HL-60 (cell line): Measurements from ENCODE around the gene TELO2.

Source experiments
- DNase-seq, 2 experiments: peaks; one replicate each; pipeline ENCODE4 v3.0.0-alpha.2; 2010 to 2020; ENCODE audit warnings: low read depth in 1 of 2, low spot score in 1 of 2
- H3K27ac ChIP-seq: fragments of 250-450 bp; sonication (Bioruptor Pico); replicated peaks from 2 replicates; pipeline ENCODE4 v1.5.1; 2020; ENCODE audit warnings: mild to moderate bottlenecking, moderate library complexity
- H3K27me3 ChIP-seq: fragments of 250-450 bp; sonication (Bioruptor Pico); 2 replicates; pipeline ENCODE4 v1.5.1; 2021; ENCODE audit warnings: mild to moderate bottlenecking, moderate library complexity; ENCODE audit not compliant: insufficient read depth, poor library complexity, severe bottlenecking
- H3K4me3 ChIP-seq: replicated peaks from 2 replicates; pipeline ENCODE4 v1.5.1; 2011; ENCODE audit warnings: mild to moderate bottlenecking, control low read depth, low read length; ENCODE audit not compliant: insufficient read depth
- CTCF ChIP-seq: IDR thresholded peaks from one replicate; pipeline ENCODE4 v1.5.1; 2011; ENCODE audit warnings: low read length, control low read depth, inconsistent platforms; ENCODE audit not compliant: insufficient read depth
- GABPA ChIP-seq: IDR thresholded peaks from 2 replicates; pipeline ENCODE4 v1.6.1; 2012; ENCODE audit warnings: low read depth
- POLR2AphosphoS5 ChIP-seq: IDR thresholded peaks from 2 replicates; pipeline ENCODE4 v1.6.1; 2012; ENCODE audit warnings: low read depth
- REST ChIP-seq: IDR thresholded peaks from 2 replicates; pipeline ENCODE4 v1.6.1; 2012; ENCODE audit warnings: low read depth; ENCODE audit not compliant: insufficient replicate concordance
- SPI1 ChIP-seq: IDR thresholded peaks from 2 replicates; pipeline ENCODE4 v1.6.1; 2012; ENCODE audit warnings: low read depth, mild to moderate bottlenecking, borderline replicate concordance

The TELO2 gene

GRCh38 chr16:1546430-1546829 is 53.3 kb downstream of the TELO2 start:
- H3K27ac ChIP-seq = no peak overlapping the region
- H3K4me3 ChIP-seq = no peak overlapping the region
- no peak for DNase-seq
- H3K27me3 ChIP-seq = no peaks in the 10 kb centered on the region
- no peak for TF ChIP-seq REST
- TF ChIP-seq CTCF = no peak
- no peak for TF ChIP-seq SPI1
- TF ChIP-seq POLR2AphosphoS5 = no peak
- no peak for TF ChIP-seq GABPA

- no peak for TF ChIP-seq CTCF
- no peak for TF ChIP-seq SPI1
- no peak for TF ChIP-seq REST
- no peak for TF ChIP-seq POLR2AphosphoS5
- no peak for TF ChIP-seq GABPA
- Histone ChIP-seq H3K4me3 (no peak overlapping the region), H3K27me3 (no peaks in the 10 kb centered on the region), H3K27ac (no peak overlapping the region)
- no peak for DNase-seq
Observed at GRCh38 chr16:1548233-1548632, 55.1 kb downstream of the TELO2 start.

GRCh38 chr16:1548727-1549126 is 55.6 kb downstream of the TELO2 start:
- TF ChIP-seq GABPA = no peak
- TF ChIP-seq POLR2AphosphoS5 = no peak
- TF ChIP-seq CTCF = no peak
- no peak for TF ChIP-seq REST
- TF ChIP-seq SPI1 = no peak
- DNase-seq = no peak
- Histone ChIP-seq H3K4me3 (no peak overlapping the region), H3K27me3 (no peaks in the 10 kb centered on the region), H3K27ac (no peak overlapping the region)
